ENCODE data around the gene G6PC3.
A peak's percentile ranks its signal among the peaks of the same experiment; 100 is the strongest.
"Not testable (repeated sequence)": the region's sequence is repeated elsewhere in the genome, so short reads cannot be mapped to it uniquely, and the experiment has no call there.

Gene G6PC3, protein sequence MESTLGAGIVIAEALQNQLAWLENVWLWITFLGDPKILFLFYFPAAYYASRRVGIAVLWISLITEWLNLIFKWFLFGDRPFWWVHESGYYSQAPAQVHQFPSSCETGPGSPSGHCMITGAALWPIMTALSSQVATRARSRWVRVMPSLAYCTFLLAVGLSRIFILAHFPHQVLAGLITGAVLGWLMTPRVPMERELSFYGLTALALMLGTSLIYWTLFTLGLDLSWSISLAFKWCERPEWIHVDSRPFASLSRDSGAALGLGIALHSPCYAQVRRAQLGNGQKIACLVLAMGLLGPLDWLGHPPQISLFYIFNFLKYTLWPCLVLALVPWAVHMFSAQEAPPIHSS

GRCh38 chr17:44070455-44071197 is at the start of gene G6PC3:
Gene G6PC3 (plus strand): TSS chr17:44070735. CDS start chr17:44070966, 231 bp downstream.
- TF ChIP-seq, protein P1, sequence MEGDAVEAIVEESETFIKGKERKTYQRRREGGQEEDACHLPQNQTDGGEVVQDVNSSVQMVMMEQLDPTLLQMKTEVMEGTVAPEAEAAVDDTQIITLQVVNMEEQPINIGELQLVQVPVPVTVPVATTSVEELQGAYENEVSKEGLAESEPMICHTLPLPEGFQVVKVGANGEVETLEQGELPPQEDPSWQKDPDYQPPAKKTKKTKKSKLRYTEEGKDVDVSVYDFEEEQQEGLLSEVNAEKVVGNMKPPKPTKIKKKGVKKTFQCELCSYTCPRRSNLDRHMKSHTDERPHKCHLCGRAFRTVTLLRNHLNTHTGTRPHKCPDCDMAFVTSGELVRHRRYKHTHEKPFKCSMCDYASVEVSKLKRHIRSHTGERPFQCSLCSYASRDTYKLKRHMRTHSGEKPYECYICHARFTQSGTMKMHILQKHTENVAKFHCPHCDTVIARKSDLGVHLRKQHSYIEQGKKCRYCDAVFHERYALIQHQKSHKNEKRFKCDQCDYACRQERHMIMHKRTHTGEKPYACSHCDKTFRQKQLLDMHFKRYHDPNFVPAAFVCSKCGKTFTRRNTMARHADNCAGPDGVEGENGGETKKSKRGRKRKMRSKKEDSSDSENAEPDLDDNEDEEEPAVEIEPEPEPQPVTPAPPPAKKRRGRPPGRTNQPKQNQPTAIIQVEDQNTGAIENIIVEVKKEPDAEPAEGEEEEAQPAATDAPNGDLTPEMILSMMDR (IDR thresholded peaks at IDR 0.05; ENCODE audit: low read depth, low read length): peak; percentile 10
- DNase-seq (ENCODE audit: extremely low read depth, low read depth): peak; percentile 94

- not testable (repeated sequence) for DNase-seq (ENCODE audit: extremely low read depth, low read depth)
These were observed 49.3 kb upstream of the G6PC3 start for GRCh38 chr17:44021227-44021626.

GRCh38 chr17:44022246-44022645 is 48.3 kb upstream of the G6PC3 start:
- no peak for DNase-seq (ENCODE audit: extremely low read depth, low read depth)
- TF ChIP-seq, protein P1 (IDR thresholded peaks at IDR 0.05; ENCODE audit: low read depth, low read length): no peak

GRCh38 chr17:44023545-44024270 is 46.8 kb upstream of the G6PC3 start:
- no peak for DNase-seq (ENCODE audit: extremely low read depth, low read depth)
- TF ChIP-seq, protein P1 (IDR thresholded peaks at IDR 0.05; ENCODE audit: low read depth, low read length): no peak

GRCh38 chr17:44024271-44024663 is 46.3 kb upstream of the G6PC3 start:
- TF ChIP-seq, protein P1 (IDR thresholded peaks at IDR 0.05; ENCODE audit: low read depth, low read length): no peak
- no peak for DNase-seq (ENCODE audit: extremely low read depth, low read depth)

- no peak for DNase-seq (ENCODE audit: extremely low read depth, low read depth)
- TF ChIP-seq, protein P1 (IDR thresholded peaks at IDR 0.05; ENCODE audit: low read depth, low read length): no peak
These were observed 45.7 kb upstream of the G6PC3 start for GRCh38 chr17:44024853-44025252.

GRCh38 chr17:44029736-44030135 is 40.8 kb upstream of the G6PC3 start:
- no peak for DNase-seq (ENCODE audit: extremely low read depth, low read depth)
- TF ChIP-seq, protein P1 (IDR thresholded peaks at IDR 0.05; ENCODE audit: low read depth, low read length): no peak
